A673 (cell line): Measurements from ENCODE around the gene CX3CL1.

ENCODE experiments used
- EZH2 ChIP-seq: fragments of 200-600 bp; sonication (generic); IDR thresholded peaks from 2 replicates; pipeline ENCODE4 v1.6.1; 2017; ENCODE audit warnings: borderline replicate concordance, low read depth, mild to moderate bottlenecking, mixed read lengths, antibody characterized with exemption, low read length; ENCODE audit not compliant: poor library complexity, severe bottlenecking
- TF ChIP-seq, protein P1 (sequence below): fragments of 300-800, 200-600 bp; sonication (generic); conservative IDR thresholded peaks from 2 replicates; pipeline ENCODE4 v1.5.1; 2017; ENCODE audit warnings: low read depth, mild to moderate bottlenecking, antibody characterized with exemption, low read length, moderate library complexity, mixed read lengths

DNA sequence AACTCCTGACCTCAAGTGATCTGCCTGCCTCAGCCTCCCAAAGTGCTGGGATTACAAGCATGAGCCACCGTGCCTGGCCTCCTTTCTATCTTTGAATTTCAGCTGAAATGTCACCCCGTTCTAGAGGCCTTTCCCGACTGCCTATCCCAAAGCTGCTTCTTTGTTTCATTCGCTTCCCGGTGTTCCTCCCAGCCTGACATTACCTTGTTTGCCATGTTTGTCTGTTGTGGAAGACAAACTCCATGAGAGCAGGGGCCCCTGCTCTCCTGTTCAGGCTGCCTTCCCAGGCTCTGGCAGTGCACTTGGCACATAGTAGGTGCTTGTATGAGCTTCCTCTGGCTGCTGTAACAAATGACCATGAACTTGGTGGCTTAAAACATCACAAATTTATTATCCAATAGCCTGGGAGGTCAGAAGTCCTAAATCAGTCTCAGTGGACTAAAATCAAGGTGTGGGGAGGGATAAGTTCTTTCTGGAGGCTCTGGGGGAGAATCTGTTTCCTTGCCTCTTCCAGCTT lies 16.3 kb upstream of the CX3CL1 start:
- no peak for TF ChIP-seq EZH2
- TF ChIP-seq, protein P1, sequence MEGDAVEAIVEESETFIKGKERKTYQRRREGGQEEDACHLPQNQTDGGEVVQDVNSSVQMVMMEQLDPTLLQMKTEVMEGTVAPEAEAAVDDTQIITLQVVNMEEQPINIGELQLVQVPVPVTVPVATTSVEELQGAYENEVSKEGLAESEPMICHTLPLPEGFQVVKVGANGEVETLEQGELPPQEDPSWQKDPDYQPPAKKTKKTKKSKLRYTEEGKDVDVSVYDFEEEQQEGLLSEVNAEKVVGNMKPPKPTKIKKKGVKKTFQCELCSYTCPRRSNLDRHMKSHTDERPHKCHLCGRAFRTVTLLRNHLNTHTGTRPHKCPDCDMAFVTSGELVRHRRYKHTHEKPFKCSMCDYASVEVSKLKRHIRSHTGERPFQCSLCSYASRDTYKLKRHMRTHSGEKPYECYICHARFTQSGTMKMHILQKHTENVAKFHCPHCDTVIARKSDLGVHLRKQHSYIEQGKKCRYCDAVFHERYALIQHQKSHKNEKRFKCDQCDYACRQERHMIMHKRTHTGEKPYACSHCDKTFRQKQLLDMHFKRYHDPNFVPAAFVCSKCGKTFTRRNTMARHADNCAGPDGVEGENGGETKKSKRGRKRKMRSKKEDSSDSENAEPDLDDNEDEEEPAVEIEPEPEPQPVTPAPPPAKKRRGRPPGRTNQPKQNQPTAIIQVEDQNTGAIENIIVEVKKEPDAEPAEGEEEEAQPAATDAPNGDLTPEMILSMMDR, result no peak
